Neural cell (in vitro differentiated cells): ENCODE data around the gene COPRS. TPM values are rescaled to one million over a fixed set of nuclear protein-coding genes. Genes with fewer than 3 reads are reported as not detected.

Experiments used
- H2AFZ ChIP-seq: fragments of 200-600, 300-800 bp; sonication (generic), shearing (Covaris generic); 2 replicates; pipeline ENCODE4 v1.6.0; 2014; ENCODE audit warnings: low read depth, mild to moderate bottlenecking, antibody characterized with exemption, low read length, moderate library complexity
- H3F3A ChIP-seq: fragments of 200-600 bp; shearing (Covaris generic); 2 replicates; pipeline ENCODE4 v1.6.1; 2016; ENCODE audit warnings: mild to moderate bottlenecking, moderate library complexity, mixed read lengths, antibody characterized with exemption, low read length; ENCODE audit not compliant: insufficient read depth, poor library complexity, severe bottlenecking
- H3K27ac ChIP-seq: fragments of 200-600, 300-800 bp; sonication (generic), shearing (Covaris generic); 2 replicates; pipeline ENCODE4 v1.5.1; 2014; ENCODE audit warnings: mild to moderate bottlenecking, low read length, moderate library complexity
- H3K27me3 ChIP-seq: fragments of 300-800, 200-600 bp; sonication (generic), shearing (Covaris generic); 2 replicates; pipeline ENCODE4 v1.6.0; 2014; ENCODE audit warnings: mild to moderate bottlenecking, low read depth, low read length, moderate library complexity; ENCODE audit not compliant: insufficient read depth
- H3K36me3 ChIP-seq: fragments of 300-800, 200-600 bp; sonication (generic), shearing (Covaris generic); 2 replicates; pipeline ENCODE4 v1.5.1; 2014; ENCODE audit warnings: mild to moderate bottlenecking, antibody characterized with exemption, low read length, moderate library complexity; ENCODE audit not compliant: insufficient read depth
- H3K4me2 ChIP-seq: fragments of 300-800, 200-600 bp; sonication (generic), shearing (Covaris generic); 2 replicates; pipeline ENCODE4 v1.6.0; 2014; ENCODE audit warnings: mild to moderate bottlenecking, low read length
- H3K4me3 ChIP-seq: fragments of 300-800, 200-600 bp; sonication (generic), shearing (Covaris generic); 2 replicates; pipeline ENCODE4 v1.5.1; 2014; ENCODE audit warnings: mild to moderate bottlenecking, low read length, moderate library complexity
- H3K79me2 ChIP-seq: fragments of 200-600 bp; shearing (Covaris generic); replicated peaks from 2 replicates; pipeline ENCODE4 v1.6.0; 2014; ENCODE audit warnings: mild to moderate bottlenecking, low read length, moderate library complexity; ENCODE audit not compliant: insufficient read depth
- H3K9ac ChIP-seq: fragments of 300-800, 200-600 bp; sonication (generic), shearing (Covaris generic); 2 replicates; pipeline ENCODE4 v1.6.1; 2016; ENCODE audit warnings: mild to moderate bottlenecking, low read length, mixed read lengths
- H3K9me2 ChIP-seq: fragments of 200-600 bp; shearing (Covaris generic); 2 replicates; pipeline ENCODE4 v1.6.1; 2016; ENCODE audit warnings: mild to moderate bottlenecking, low read length, mixed read lengths; ENCODE audit not compliant: insufficient read depth
- H3K9me3 ChIP-seq: fragments of 200-600, 300-800 bp; sonication (generic), shearing (Covaris generic); 2 replicates; pipeline ENCODE4 v1.6.1; 2016; ENCODE audit warnings: mild to moderate bottlenecking, mixed run types, low read length, moderate library complexity, mixed read lengths
- H4K20me1 ChIP-seq: fragments of 200-600 bp; shearing (Covaris generic); 2 replicates; pipeline ENCODE4 v1.6.1; 2016; ENCODE audit warnings: mild to moderate bottlenecking, mixed run types; ENCODE audit not compliant: insufficient read depth
- EP300 ChIP-seq: fragments of 450-650 bp; conservative IDR thresholded peaks from 2 replicates; pipeline ENCODE4 v1.6.1; 2014; ENCODE audit warnings: antibody characterized with exemption, mild to moderate bottlenecking, moderate library complexity; ENCODE audit not compliant: poor library complexity, severe bottlenecking
- EZH2 ChIP-seq: fragments of 200-600, 300-800 bp; shearing (Covaris generic), sonication (generic); IDR thresholded peaks from 2 replicates; pipeline ENCODE4 v1.6.1; 2014; ENCODE audit warnings: antibody characterized with exemption, low read length, borderline replicate concordance, mild to moderate bottlenecking; ENCODE audit not compliant: insufficient read depth, poor library complexity, severe bottlenecking
- MXI1 ChIP-seq: fragments of 450-650 bp; conservative IDR thresholded peaks from 2 replicates; pipeline ENCODE4 v1.6.1; 2014; ENCODE audit warnings: antibody characterized with exemption, mild to moderate bottlenecking; ENCODE audit not compliant: poor library complexity, severe bottlenecking
- POLR2AphosphoS5 ChIP-seq: IDR thresholded peaks from 2 replicates; pipeline ENCODE4 v1.6.1; 2012
- RAD21 ChIP-seq: fragments of 450-650 bp; conservative IDR thresholded peaks from 2 replicates; pipeline ENCODE4 v1.6.1; 2014; ENCODE audit warnings: antibody characterized with exemption, mild to moderate bottlenecking, moderate library complexity
- SMC3 ChIP-seq: fragments of 450-650 bp; conservative IDR thresholded peaks from 2 replicates; pipeline ENCODE4 v1.6.1; 2014; ENCODE audit warnings: antibody characterized with exemption, mild to moderate bottlenecking, moderate library complexity; ENCODE audit not compliant: poor library complexity
- TAF1 ChIP-seq: IDR thresholded peaks from 2 replicates; pipeline ENCODE4 v1.6.1; 2012; ENCODE audit warnings: low read depth
- polyA plus RNA-seq: library from polyadenylated mRNA; depleted of rRNA; stranded (reverse); fragments of >200 nt; gene quantifications from 2 replicates; pipeline ENCODE4 v1.2.3, GENCODE V29; 2014
- TF ChIP-seq, protein P1 (sequence below): fragments of 450-650 bp; IDR thresholded peaks from 2 replicates; pipeline ENCODE4 v1.5.1; 2014; ENCODE audit warnings: antibody characterized with exemption, mild to moderate bottlenecking, moderate library complexity; ENCODE audit not compliant: poor library complexity, severe bottlenecking
- TF ChIP-seq, protein P2 (sequence below): IDR thresholded peaks from 2 replicates; pipeline ENCODE4 v1.6.1; 2012; ENCODE audit warnings: borderline replicate concordance

The COPRS gene
- polyA plus RNA-seq, 1 donor from 2014 or later, result 67.9 TPM

DNA sequence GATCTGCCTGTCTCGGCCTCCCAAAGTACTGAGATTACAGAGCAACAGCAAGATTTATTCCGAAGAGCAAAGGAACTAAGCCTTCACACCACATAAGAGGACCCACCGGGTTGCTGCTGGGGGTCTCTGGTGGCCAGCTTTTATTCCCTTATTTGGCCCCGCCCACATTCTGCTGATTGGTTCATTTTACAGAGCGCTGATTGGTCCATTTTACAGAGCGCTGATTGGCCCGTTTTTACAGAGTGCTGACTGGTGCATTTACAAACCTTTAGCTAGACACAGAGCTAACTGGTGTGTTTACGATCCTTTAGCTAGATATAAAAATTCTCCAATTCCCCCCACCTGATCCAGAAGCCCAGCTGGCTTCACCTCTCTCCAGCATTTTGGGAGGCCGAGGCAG is 26.3 kb downstream of the COPRS start:
- no peak overlapping the region for H3K9ac ChIP-seq
- H3K4me3 ChIP-seq, result no peak overlapping the region
- H3K27me3 ChIP-seq, result no peaks in the 10 kb centered on the region
- no peaks in the 10 kb centered on the region for H3K79me2 ChIP-seq
- H2AFZ ChIP-seq, result no peak overlapping the region
- H3K27ac ChIP-seq, result no peak overlapping the region
- H3K36me3 ChIP-seq, result no peaks in the 10 kb centered on the region
- H3K9me3 ChIP-seq, result no peaks in the 10 kb centered on the region
- TF ChIP-seq TAF1 (no peak), SMC3 (no peak), POLR2AphosphoS5 (no peak), EP300 (no peak), MXI1 (no peak), EZH2 (no peak), RAD21 (no peak)
- TF ChIP-seq, protein P1, sequence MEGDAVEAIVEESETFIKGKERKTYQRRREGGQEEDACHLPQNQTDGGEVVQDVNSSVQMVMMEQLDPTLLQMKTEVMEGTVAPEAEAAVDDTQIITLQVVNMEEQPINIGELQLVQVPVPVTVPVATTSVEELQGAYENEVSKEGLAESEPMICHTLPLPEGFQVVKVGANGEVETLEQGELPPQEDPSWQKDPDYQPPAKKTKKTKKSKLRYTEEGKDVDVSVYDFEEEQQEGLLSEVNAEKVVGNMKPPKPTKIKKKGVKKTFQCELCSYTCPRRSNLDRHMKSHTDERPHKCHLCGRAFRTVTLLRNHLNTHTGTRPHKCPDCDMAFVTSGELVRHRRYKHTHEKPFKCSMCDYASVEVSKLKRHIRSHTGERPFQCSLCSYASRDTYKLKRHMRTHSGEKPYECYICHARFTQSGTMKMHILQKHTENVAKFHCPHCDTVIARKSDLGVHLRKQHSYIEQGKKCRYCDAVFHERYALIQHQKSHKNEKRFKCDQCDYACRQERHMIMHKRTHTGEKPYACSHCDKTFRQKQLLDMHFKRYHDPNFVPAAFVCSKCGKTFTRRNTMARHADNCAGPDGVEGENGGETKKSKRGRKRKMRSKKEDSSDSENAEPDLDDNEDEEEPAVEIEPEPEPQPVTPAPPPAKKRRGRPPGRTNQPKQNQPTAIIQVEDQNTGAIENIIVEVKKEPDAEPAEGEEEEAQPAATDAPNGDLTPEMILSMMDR, result no peak
- TF ChIP-seq, protein P2, sequence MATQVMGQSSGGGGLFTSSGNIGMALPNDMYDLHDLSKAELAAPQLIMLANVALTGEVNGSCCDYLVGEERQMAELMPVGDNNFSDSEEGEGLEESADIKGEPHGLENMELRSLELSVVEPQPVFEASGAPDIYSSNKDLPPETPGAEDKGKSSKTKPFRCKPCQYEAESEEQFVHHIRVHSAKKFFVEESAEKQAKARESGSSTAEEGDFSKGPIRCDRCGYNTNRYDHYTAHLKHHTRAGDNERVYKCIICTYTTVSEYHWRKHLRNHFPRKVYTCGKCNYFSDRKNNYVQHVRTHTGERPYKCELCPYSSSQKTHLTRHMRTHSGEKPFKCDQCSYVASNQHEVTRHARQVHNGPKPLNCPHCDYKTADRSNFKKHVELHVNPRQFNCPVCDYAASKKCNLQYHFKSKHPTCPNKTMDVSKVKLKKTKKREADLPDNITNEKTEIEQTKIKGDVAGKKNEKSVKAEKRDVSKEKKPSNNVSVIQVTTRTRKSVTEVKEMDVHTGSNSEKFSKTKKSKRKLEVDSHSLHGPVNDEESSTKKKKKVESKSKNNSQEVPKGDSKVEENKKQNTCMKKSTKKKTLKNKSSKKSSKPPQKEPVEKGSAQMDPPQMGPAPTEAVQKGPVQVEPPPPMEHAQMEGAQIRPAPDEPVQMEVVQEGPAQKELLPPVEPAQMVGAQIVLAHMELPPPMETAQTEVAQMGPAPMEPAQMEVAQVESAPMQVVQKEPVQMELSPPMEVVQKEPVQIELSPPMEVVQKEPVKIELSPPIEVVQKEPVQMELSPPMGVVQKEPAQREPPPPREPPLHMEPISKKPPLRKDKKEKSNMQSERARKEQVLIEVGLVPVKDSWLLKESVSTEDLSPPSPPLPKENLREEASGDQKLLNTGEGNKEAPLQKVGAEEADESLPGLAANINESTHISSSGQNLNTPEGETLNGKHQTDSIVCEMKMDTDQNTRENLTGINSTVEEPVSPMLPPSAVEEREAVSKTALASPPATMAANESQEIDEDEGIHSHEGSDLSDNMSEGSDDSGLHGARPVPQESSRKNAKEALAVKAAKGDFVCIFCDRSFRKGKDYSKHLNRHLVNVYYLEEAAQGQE, result no peak
- H4K20me1 ChIP-seq, result no peaks in the 10 kb centered on the region
- no peak overlapping the region for H3K4me2 ChIP-seq
- no peaks in the 10 kb centered on the region for H3F3A ChIP-seq
- H3K9me2 ChIP-seq, result no peaks in the 10 kb centered on the region

DNA sequence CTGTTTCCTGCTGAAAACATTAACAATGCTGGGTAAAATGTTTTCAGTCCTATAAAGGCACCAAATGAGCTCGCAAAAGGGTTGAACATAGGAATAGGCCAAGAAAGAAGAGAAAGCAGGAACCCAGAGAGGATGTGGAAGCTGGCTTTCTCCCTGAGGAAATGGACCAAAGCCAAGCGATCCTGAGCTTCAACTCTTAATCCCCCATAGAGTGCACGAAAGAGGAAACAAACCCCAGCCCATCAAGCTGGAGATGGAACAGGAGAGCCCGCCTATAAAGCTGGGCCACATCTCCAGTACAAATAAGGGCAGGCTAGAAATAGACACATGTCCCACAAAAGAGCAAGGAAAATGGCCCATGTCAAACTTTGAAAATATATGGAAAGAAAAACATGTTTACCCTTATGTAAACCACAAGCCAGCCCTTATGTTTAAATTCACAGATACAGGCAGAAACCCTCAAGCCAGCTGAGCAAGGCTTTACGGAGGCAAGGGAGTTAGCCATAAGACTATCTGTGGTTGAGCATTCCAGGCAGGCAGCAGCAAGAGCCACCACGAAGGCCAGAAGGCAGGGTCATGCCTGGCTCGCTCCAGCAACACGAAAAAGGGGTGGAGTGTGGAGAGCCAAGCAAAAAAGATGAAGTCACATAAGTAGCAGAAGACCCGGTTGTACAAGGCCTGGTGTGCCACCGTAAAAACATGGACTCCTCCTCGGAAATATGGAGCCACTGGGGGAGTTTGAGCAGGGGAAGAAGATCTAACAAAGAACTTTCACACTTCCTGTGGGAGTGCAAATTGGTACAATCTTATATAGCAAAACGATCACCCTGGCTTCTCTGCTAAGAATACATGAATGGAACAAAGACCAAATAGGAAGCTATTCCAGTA is 27.8 kb downstream of the COPRS start:
- H3K4me2 ChIP-seq, result no peak overlapping the region
- no peaks in the 10 kb centered on the region for H4K20me1 ChIP-seq
- H2AFZ ChIP-seq, result no peak overlapping the region
- TF ChIP-seq RAD21, result no peak
- TF ChIP-seq EZH2, result no peak
- TF ChIP-seq EP300, result no peak
- no peaks in the 10 kb centered on the region for H3K9me2 ChIP-seq
- no peaks in the 10 kb centered on the region for H3K9me3 ChIP-seq
- no peaks in the 10 kb centered on the region for H3K27me3 ChIP-seq
- H3K27ac ChIP-seq, result no peak overlapping the region
- no peak overlapping the region for H3K4me3 ChIP-seq
- no peaks in the 10 kb centered on the region for H3K36me3 ChIP-seq
- no peaks in the 10 kb centered on the region for H3K79me2 ChIP-seq
- H3F3A ChIP-seq, result no peaks in the 10 kb centered on the region
- H3K9ac ChIP-seq, result no peak overlapping the region
